Endometrium (tissue), 2 donors: ENCODE results near the gene KBTBD13.

Source experiments
- FAIRE-seq: peaks from 2 replicates; lab custom pipeline; 2012; peaks lifted over from hg19 to GRCh38; lab: Jason Lieb, UNC
- donor health status: control.
- donor health status: control.

The KBTBD13 gene

DNA sequence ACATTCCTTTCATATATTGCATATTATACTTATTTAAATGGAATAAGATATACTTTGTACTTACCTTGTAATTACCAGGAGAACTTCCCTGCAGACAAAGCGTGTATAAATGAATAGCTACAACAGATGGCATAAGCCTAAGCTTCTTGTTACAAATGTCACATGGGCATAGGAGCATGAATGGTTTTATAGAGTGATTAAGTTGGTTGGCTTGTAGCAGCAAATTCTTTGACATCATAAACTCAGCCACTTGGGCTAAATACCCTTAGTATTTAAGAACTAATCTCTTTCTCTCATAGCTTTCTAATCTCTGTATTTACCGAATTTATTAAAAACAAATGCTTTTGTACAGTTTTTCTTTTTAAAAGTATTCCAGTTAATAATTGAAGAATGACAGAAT lies 38.5 kb downstream of the KBTBD13 start, which contains the start of gene UBAP1L:
UBAP1L (minus strand) TSS at position 115 of the 400 bp plus-strand sequence. CDS start 8,985 bp downstream, outside the sequence.
- FAIRE-seq = no peak

DNA sequence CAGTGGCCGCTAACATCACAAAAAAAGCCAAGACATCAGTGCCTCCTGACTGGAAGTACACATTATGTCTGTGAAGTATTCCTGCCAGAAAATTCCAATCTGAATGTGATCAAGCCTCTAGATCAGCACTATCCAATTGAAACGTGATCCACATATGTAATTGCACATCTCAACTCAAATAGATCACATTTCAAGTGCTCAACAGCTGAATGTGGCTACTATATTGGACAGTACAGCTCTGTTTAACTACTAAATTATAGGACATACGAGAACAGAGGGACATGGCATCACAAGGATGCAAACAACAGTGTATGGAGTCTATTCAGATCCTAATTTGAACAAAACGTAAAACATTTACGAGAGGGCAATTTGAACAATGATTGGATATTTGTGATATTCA lies 39.0 kb downstream of the KBTBD13 start:
- no peak for FAIRE-seq
